NOMO-1 treated with DMSO at 0.1 percent for 48 hours (cell line): ENCODE measurements around the gene UBAC2.

ENCODE experiments used
- DNase-seq: peaks from one replicate; lab custom pipeline; 2025; ENCODE audit not compliant: unreplicated experiment; lab: John Stamatoyannopoulos, UW

The UBAC2 gene

DNA sequence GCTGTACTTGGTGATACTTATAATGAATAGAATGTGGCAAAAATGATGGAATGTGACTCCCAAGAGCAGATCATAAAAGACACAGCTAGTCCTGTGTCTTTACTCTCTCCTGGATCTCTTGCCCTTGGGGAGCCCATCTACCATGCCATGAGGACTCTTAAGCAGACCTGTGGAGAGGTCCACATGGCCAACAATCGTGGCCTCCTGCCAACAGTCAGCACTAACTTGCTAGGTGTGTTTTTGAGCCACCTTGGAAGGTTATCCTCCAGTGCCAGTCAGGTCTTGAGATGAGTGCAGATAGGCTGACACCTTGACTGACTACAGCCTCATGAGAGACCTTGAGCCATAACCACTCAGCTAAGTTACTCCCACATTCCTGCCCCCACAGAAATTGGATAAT, 128.8 kb downstream of the UBAC2 start:
- DNase-seq: no peak

DNA sequence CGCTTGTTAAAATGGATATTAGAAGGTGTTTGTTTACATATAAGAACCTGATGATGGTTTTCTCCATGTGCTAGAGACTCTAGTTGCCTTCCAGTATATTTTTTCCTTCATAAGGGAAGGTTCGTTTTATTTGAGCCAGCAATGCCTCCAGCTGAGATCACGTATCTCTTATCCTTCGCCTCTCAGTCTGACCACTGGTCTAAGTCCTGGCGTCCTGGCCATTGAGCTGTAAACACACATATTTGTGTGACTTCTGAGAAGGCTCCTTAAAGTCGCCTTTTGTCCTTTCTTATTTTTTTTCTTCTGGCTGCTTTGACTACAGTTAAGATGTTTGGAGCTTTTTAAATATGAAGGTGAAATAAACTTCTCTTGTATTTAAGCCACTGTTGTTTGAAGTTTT, 130.3 kb downstream of the UBAC2 start:
- no peak for DNase-seq

- DNase-seq: no peak
Measured at GRCh38 chr13:99331881-99332293, 131.2 kb downstream of the UBAC2 start.

DNA sequence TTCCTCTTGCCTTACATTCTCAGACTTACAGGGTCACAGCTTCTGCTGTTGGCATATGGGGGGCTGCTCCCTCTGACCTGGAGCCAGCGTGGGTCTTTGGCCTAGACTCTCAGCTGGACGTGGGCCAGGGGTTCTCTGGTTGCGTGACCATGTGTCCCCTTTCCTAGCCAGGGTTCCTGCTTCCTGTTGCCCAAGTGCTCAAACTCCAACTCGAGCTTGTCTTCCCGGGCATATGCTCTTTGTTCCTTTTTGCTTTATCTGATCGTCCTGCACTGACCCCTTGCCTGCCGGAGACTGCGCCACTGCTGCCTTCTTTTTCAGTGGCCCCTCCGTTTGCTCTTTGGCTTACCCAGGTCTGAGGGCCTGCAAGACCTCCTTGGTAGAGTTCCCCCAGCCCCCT, 131.8 kb downstream of the UBAC2 start:
- no peak for DNase-seq

DNA sequence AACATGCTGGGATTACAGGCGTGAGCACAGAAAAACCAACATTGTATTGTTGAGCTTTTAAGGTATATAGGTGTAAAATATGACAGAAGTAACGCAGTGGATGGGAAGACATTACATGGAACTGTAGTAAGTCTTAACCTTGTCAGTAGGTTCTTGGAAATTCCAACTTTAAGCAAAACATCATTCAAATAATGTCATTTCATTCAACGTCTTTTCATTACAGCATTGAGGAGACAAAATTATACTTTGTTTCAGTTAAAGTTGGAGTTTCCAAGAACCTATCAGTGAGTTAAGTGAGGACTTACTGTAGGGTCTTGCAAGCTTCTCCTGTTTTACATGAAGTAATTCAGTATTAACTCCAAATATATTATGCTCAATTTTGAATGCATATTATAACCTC, 133.6 kb downstream of the UBAC2 start:
- no peak for DNase-seq

DNA sequence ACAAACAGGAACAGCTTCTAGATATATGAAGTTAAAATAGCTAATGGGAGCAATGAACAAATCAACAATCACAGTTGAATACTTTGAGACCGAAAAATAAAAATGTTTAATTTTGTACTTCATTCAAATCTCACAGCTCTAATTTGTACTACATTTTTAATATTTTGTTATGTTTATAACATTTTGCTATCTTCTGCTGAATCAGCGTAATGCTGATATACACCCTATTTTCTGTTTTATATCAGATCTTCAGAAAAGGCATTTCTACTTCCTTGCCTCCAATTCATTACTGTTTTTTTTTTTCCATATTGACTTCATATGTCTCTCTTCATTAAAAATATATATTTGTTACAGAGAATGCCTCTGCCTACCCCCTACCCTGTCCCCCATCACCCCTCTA, 134.4 kb downstream of the UBAC2 start:
- DNase-seq: no peak

- DNase-seq: peak; percentile 7
Measured at GRCh38 chr13:99335603-99336002, 134.9 kb downstream of the UBAC2 start.

DNA sequence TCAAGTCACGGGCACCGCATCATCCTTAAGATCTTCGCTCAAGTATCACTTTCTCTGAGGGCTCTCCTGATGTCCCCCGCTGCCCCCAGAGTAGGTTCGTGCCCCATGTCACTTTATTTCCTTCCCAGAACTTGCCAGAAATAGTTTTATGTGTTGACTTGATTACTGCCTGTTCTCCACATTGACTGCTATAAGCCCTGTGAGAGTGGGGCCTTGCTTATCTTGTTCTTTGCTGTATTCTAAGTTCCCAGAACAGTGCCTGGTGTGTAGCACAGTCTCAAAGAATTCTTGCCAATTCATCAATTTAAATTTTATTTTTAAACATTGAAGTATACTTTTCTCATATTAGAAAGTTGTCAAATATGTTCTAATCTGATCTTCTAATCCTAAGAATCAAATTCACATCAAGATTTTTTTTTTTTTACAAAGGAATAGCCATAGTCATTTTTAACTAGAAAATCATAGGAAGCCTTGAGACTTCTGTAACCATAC, 138.6 kb downstream of the UBAC2 start:
- no peak for DNase-seq

DNA sequence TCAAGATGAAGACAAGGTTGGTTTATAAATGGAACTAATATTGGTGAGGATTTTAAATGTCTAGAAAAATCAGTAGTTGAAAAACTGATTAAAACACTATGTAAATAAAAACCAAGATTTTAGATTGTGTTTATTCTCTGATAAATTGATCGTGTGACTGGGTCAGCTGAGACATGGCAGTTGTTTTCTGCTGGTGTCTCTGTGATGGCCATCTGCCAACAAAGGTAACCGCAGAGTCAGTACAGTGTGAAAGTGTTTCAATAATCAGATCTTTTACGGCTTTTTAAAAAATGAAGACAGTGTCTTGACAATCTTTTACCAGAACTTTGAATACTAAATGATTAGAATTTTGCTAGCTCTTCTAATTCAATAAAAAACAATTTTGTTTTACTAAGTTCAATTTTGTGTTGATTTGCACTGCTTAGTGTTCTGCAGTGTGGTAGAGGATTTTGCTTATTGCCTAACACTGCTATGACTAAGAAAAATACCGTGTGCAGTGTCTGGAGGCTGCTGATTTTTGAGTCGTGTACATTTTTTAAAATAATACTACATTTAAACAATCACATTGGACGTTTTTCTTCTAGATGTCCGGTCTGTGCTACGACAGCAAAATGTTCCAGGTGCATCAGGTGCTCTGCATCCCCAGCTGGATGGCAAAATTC, 139.2 kb downstream of the UBAC2 start:
- no peak for DNase-seq

GRCh38 chr13:99340638-99341037, 140.0 kb downstream of the UBAC2 start:
- DNase-seq: no peak

- no peak for DNase-seq
Measured at GRCh38 chr13:99341969-99342722, 141.5 kb downstream of the UBAC2 start.

DNA sequence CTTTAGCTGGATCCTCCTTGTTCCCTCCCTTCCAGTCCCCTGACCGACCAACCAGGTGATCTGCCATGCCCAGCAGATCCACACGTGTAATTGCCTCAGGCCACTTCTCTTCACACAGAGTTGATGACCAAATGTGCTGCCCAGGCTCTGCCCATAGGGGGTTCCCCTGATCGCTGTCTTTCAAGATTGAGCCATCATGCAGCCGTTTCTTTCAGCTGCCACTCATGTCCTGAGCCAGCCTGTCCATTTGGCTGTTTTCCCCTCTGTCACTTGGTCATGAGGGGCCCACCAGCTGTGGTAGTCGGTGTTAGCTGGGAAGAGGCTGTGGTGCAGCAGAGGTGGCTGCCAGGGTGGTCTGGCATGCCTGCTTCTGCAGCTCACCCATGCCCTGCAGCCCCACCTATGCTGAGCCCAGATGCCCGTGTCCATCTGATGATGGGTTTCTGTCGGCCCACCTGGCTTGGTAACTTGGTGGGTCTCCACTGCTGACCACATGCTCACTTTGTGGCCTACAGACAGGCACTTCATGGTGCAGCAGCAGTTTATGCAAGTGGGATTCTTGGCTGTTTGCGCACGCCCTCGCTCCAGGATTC, 142.2 kb downstream of the UBAC2 start:
- DNase-seq: no peak

- no peak for DNase-seq
Measured at GRCh38 chr13:99344610-99345208, 144.1 kb downstream of the UBAC2 start.

- no peak for DNase-seq
Measured at GRCh38 chr13:99345345-99345744, 144.7 kb downstream of the UBAC2 start.

DNA sequence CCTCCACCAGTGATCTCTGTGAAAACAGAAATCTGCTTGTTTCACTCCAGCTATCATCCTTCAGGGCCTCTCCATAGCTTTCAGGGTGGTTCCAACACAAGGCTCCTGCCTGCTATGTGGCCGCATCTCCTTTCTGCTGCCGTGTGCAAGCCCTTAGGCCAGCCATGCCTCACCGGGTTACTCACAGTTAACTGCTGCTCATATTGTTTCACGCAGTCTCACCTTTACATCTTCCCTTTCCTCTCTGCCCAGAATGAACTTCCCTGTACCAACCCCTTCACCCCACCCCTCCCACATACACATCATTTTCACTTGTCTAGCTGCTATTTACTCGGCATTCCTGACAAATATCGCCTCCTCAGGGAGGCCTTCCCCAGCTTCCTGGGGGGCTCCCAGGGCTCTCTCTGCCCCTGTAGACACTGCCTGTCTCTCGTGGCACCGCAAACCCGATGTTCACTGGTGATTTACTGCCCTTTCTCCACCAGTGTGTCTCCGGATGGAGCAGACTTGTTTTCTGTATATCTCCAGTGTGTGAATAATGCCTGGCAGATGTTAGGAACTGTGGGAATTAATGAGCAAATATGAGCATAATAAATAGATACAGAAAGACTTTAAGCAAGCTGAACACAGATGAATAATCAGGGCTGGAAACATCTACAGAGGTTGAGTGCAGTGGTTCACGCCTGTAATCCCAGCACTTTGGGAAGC, 145.8 kb downstream of the UBAC2 start:
- DNase-seq: no peak

DNA sequence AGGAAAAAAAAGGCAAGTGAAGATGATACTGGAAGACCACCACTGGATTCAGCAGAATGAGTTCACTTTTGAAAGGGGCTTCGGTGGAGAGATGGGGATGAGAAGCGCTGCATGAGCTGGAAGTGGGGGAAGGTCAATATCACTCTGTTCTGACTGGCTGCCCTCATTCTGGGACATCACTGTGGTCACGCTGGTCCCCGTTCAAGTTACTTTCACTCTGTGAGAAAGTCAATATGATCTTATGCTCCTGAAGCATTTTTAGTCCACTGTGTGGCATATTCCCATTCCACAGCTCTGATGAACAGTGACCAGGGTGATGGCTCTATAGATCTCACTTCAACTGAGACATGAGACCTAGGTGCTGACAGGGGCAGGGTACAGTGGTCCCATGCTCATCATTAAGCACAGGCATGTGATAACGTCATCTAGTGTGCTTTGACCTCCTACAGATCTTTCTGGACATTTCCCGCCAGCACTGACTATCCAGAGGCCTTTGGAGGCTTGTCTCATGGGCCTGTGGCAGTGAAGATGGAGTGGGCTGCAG, 146.8 kb downstream of the UBAC2 start:
- no peak for DNase-seq

GRCh38 chr13:99347911-99348451, 147.3 kb downstream of the UBAC2 start:
- DNase-seq: no peak

DNA sequence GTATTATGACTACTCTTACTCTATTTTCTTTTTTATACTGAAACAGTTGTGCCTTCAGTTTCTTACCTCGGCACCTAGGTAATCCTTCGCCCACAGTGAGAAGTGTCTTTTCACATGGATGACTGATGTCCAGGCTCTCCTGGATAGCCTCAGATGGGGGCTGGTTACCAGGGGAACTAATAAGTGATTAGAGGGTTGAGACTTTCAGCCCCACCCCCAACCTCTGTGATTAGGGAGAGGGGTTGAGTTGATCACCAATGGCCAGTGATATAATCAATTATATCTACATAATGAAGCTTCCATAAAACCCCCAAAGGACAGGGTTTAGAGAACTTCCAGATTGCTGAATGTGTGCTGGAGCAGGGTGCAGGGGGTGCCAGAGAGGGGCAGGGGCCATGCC, 149.5 kb downstream of the UBAC2 start:
- no peak for DNase-seq

GRCh38 chr13:99351772-99352171, 151.1 kb downstream of the UBAC2 start:
- no peak for DNase-seq

GRCh38 chr13:99352351-99353245, 151.9 kb downstream of the UBAC2 start:
- DNase-seq: no peak
